NOMO-1 treated with DMSO at 0.1 percent for 48 hours (cell line): ENCODE measurements around the gene ALOXE3.

ENCODE experiments used
- DNase-seq: peaks from one replicate; lab custom pipeline; 2025; ENCODE audit not compliant: unreplicated experiment; lab: John Stamatoyannopoulos, UW

ALOXE3 gene

DNA sequence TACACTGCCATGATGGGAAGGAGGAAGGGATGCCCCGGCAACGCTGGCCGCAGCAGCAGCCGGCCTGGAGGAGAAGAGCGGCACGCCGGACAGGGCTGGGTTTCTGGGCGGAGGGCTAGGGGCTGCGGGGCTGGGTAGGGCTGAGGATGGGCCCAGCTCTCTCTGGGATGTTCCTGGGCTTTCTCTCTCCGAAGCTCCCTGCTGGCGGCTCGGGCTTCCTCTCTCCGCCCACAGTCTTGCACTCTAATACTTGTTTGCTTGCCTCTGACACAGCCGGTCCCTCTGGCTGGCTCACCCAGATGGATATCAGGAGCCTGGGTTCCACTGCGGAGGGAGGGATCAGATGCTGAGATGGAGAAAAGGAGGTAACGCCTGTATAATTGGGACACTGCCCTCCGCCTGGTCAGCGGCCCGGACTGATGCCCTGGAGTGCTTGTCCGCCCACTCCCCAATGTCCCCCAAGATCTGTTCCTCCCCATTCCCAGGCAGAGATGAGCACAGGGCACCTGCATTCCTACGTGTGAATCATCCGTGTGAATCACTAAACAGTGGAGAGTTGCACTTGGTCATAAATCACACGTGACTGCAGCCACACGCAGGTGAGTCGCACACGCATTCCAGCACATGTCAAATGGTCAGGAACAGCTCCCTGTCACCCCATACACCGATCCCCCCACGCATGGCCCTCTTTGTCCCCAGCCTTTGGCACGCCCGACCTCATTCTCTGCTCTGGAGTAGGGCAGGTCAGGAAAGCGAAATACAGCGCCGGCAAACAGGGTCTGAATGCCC, at the start of gene ALOXE3:
ALOXE3 (minus strand) TSS at position 535 of the 789 bp plus-strand sequence; CDS start at position 11, 524 bp downstream.
- DNase-seq, result no peak

DNA sequence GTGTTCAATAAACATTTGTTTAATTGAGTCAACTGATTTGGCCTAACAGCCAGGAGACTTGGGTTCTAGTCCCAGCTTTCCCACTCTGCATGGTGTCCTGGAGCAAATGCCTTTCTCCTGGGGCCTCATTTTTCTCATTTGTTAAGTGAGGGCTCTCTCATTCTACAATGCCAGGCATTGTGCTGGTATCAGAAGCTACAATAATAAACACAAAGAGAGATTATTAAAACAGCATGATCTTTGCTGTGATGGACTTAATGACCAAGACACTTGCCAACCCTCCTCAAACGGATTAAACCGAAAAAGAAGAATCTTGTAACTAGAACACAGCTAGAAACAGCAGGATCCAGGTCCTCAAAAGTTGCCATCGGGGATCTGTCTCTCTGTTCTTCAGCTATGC, 49.2 kb upstream of the ALOXE3 start:
- DNase-seq, result no peak

- no peak for DNase-seq
These were observed 48.4 kb upstream of the ALOXE3 start for GRCh38 chr17:8166731-8167130.

DNA sequence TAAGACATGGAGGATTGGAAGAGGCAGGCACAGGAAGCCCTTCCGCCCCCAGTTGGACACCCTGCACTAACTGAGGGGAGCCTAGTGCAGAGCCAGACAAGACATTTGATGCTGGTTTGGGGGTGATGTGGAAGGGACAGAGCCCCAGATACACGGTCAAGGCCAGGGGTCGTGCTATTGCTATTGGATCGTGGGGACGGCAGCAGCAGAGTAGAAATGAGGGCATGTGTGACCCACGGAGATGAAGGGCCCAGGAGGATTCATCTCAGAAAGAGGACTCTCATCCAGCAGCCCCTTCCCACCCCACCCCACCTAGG, 46.5 kb upstream of the ALOXE3 start:
- no peak for DNase-seq

DNA sequence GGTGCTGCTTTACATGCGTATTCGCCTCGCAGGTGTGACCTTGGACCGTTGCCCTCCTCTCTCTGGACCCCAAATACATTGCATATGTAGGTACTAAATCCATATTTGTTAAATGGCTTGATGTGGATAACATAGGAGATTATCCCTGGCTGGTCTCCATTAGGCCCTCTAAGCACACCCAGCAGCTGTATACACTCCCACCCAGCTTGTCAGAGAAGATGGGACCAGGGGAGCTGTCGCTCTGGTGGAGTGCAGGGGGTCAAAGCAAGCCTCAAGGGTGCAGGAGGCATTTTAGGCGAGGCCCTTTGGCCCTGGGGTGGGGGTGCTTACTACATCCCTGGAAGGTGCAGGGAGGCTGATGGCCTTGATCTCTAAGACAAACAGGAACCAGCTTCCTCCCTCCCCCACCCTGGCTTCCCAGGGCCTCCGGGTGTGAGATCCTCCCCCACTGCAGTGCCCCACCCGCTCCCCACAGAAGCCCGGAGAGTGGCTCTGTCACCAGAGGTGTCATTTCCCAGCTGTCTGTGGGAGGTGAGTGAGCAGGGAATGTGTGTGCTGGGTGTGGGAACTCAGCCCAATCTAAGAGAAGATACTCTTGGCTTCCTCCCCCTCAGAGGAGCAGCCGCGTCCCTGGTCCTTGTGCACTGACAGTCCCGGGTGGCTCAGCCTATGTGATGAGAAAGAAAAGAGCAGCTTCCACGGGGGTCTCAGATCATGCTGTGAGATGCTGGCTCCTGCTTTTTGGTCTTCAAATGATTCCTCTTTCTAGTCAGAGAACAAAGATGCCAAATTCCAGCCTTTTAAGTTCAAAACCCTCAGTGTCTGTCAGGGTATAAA, 45.9 kb upstream of the ALOXE3 start:
- DNase-seq, result peak; percentile 42

GRCh38 chr17:8162997-8163977, 45.0 kb upstream of the ALOXE3 start:
- no peak for DNase-seq

- DNase-seq, result peak; percentile 53
These were observed 44.1 kb upstream of the ALOXE3 start, which contains the start of gene VAMP2 for GRCh38 chr17:8162233-8162996. TSS of gene VAMP2 (minus strand) at chr17:8162948. CDS start at chr17:8162879, 69 bp downstream.

- no peak for DNase-seq
These were observed 43.2 kb upstream of the ALOXE3 start for GRCh38 chr17:8161289-8162232.

DNA sequence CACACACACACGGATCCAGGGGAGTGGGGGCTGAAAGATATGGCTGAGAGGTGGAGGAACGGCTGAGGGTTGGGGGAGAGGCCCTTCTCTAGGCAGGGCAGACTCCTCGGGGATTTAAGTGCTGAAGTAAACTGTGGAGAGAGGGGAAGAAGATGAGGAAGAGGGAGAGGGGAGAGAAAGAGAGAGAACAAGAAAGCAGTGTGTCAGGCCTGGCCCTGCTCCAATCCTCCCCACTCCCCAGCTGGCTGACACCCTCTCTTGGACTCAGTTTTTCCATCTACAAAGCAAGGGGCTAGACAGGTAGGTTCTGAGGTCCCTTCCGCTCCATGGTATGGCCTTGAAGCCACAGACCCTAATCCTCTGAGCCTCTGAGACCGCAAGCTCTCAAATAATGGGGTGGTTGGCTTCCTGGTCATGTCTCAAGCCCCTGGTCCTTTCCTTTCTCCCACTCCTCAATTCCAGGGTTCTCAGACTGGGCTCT, 42.5 kb upstream of the ALOXE3 start:
- DNase-seq, result no peak

DNA sequence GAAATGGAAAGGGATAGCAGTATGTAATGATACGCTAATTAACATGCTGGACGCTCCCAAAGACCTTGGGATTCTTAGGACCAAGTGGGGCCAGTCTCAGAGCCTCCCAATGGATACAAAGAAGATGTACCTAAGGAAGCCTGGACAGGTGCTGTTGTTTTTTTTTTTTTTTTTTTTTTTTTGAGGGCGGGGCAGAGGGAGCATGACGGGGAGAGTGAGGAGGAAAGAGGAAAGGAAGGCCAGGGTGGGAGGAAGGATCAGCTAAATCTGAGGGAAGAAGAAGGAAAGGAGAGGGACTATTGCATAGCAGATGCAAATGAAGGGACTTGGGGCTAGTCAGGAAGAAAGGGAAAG, 41.9 kb upstream of the ALOXE3 start:
- DNase-seq, result no peak

- no peak for DNase-seq
These were observed 41.3 kb upstream of the ALOXE3 start for GRCh38 chr17:8159459-8160223.

DNA sequence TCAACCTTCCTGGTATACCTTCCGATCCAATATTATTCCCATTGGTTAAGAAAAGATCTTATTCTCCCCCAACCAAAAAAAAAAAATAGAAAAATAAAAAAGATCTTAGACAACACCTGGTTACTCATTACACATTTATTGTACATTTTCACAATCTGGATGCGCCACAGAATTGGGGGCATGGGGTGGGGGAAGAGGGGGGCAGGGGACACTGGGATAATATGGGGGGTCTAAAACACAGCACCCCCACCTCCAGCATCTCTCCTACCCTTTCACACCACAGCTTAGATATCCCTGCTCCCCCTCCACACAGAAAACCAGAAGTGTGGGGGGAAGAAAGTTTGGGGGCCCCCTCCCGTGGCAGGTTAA, 40.7 kb upstream of the ALOXE3 start:
- no peak for DNase-seq

DNA sequence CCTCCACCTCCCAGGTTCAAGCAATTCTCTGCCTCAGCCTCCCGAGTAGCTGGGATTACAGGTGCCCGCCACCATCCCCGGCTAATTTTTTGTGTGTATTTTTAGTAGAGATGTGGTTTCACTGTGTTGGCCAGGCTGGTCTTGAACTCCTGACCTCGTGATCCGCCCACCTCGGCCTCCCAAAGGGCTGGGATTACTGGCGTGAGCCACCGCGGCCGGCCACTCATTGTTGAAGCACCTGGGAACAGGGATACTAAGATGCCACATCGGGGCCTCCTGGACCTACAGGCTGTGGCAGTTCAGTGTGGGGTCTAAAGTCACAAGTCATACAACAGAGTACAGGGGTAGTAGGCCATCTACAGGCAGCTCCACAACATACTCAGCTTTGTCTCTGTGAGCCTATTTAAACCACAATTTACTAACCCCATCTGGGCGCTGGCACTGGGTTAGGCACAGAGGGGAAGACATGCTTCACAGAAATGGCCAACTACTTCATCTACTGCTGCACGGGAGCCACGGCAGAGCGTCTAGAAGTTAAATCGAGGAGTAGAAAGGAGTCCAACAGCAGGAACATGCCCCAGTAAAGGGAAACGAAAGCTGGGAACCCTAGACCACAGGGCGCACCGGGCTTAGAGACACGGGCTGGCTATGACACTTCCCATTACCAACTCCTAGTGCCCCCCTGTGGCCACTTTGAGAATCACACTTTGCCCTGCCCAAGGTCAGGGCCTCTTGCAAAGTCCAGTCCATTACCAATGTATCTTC, 40.1 kb upstream of the ALOXE3 start:
- DNase-seq, result peak; percentile 94

- peak; percentile 100 for DNase-seq
These were observed 38.1 kb upstream of the ALOXE3 start for GRCh38 chr17:8156246-8156992.

DNA sequence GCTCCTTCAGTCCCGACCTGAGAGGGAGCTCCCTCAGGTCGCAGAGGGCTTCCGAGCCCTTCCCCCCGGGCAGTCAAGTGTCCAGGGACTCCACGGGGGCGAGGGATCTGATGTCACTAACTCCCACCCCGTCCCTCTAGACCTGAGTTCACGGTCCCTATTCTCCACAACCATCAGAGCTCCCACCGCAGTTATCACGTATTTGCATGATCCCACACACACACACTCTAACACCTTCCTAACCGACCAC, 37.6 kb upstream of the ALOXE3 start:
- no peak for DNase-seq

DNA sequence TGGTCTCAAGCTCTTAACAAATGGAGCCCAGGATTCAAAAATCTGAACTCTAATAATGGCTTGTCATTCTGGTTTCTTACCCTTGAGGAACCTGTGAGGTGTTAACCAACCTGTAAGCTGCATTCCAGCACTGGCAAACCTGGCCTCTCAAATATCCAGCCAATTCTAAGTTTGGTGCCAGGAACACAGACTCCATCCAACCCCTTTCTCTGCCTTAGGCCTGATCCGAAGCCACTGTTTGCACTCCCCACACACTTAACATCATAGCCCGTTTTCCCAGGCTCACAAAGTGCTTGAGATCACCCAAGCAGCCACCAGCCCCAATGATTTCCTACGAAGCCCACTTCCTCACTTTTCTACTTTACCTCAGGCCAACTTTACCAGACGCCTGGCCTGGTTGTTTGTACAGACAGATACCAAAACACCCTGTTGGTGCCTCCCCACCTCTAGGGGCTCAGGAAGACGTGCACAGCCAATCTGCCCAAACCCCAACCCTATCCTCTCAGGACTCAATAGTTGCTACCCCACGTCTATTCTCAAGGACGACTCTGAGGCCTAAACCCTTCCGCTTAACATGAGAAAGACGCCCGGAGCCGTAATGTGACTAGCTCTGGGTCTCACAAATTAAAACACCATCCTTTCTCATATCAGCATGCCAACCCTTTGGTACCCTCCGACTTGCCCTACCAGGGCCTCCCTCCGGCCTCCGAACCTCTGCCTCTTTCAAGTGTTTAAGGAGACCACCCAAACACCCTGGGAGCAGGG, 37.1 kb upstream of the ALOXE3 start:
- no peak for DNase-seq
